ENCODE data around the gene STAC3.

The STAC3 gene

DNA sequence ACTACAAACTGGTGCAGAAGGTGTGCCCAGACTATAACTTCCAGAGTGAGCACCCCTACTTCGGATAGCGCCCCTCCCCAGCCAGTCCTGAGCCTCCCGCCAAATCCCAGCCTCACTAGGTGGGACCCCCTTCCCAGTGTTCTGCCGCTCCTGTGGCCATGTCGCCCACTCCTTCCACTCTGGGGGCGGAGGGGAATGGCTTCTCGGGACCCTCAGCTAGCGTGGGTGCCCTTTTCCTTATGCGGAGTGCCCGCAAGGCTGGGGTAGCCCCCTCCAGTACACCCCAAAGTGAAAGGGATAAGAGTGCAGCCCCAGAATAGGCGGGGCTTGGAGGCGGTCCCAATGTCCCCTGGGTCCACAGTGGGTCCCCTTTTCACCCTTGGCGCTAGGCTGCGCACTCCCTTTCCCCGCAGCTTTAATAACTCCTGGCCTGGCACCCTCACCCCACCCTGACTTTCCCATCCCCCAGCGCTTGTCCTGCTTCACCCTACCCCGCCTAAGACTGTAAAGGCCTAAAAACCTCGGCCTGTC lies 25.2 kb downstream of the STAC3 start:
- TF ChIP-seq, protein P1, sequence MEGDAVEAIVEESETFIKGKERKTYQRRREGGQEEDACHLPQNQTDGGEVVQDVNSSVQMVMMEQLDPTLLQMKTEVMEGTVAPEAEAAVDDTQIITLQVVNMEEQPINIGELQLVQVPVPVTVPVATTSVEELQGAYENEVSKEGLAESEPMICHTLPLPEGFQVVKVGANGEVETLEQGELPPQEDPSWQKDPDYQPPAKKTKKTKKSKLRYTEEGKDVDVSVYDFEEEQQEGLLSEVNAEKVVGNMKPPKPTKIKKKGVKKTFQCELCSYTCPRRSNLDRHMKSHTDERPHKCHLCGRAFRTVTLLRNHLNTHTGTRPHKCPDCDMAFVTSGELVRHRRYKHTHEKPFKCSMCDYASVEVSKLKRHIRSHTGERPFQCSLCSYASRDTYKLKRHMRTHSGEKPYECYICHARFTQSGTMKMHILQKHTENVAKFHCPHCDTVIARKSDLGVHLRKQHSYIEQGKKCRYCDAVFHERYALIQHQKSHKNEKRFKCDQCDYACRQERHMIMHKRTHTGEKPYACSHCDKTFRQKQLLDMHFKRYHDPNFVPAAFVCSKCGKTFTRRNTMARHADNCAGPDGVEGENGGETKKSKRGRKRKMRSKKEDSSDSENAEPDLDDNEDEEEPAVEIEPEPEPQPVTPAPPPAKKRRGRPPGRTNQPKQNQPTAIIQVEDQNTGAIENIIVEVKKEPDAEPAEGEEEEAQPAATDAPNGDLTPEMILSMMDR (IDR thresholded peaks at IDR 0.05; ENCODE audit: control insufficient read depth, extremely low read depth, insufficient read depth), result no peak
- DNase-seq (ENCODE audit: low read depth), result no peak
- H3K4me3 ChIP-seq (ENCODE audit: low read depth, low read length), result no peak overlapping the region

- DNase-seq (ENCODE audit: low read depth), result no peak
- TF ChIP-seq, protein P1 (IDR thresholded peaks at IDR 0.05; ENCODE audit: control insufficient read depth, extremely low read depth, insufficient read depth), result no peak
- no peak overlapping the region for H3K4me3 ChIP-seq (ENCODE audit: low read depth, low read length)
Measured at GRCh38 chr12:57224973-57225679, 25.9 kb downstream of the STAC3 start.

GRCh38 chr12:57224278-57224972 lies 26.6 kb downstream of the STAC3 start:
- TF ChIP-seq, protein P1 (IDR thresholded peaks at IDR 0.05; ENCODE audit: control insufficient read depth, extremely low read depth, insufficient read depth), result no peak
- no peak for DNase-seq (ENCODE audit: low read depth)
- no peak overlapping the region for H3K4me3 ChIP-seq (ENCODE audit: low read depth, low read length)

- no peak for DNase-seq (ENCODE audit: low read depth)
Measured at GRCh38 chr12:57223191-57224165, 27.5 kb downstream of the STAC3 start.

GRCh38 chr12:57222286-57223190 lies 28.4 kb downstream of the STAC3 start:
- H3K4me3 ChIP-seq (ENCODE audit: low read depth, low read length), result no peak overlapping the region
- TF ChIP-seq, protein P1 (IDR thresholded peaks at IDR 0.05; ENCODE audit: control insufficient read depth, extremely low read depth, insufficient read depth), result no peak
- no peak for DNase-seq (ENCODE audit: low read depth)

More at GRCh38 chr12:57223191-57224165, 27.5 kb downstream of the STAC3 start:
- no peak overlapping the region for H3K4me3 ChIP-seq (ENCODE audit: low read depth, low read length)
- TF ChIP-seq, protein P1 (IDR thresholded peaks at IDR 0.05; ENCODE audit: control insufficient read depth, extremely low read depth, insufficient read depth), result no peak
